GM20000 (cell line): ENCODE results near the gene SLC22A15.
"Not testable (repeated sequence)": the region's sequence is repeated elsewhere in the genome, so short reads cannot be mapped to it uniquely, and the experiment has no call there.

Experiments used
- DNase-seq: peaks from one replicate; pipeline ENCODE4 v3.0.0; 2012; ENCODE audit warnings: low spot score
- TF ChIP-seq, protein P1 (sequence below): IDR thresholded peaks from 2 replicates; pipeline ENCODE4 v1.5.1; 2012; ENCODE audit warnings: mild to moderate bottlenecking, control low read depth; ENCODE audit errors: extremely low read depth, missing control alignments

Gene SLC22A15

DNA sequence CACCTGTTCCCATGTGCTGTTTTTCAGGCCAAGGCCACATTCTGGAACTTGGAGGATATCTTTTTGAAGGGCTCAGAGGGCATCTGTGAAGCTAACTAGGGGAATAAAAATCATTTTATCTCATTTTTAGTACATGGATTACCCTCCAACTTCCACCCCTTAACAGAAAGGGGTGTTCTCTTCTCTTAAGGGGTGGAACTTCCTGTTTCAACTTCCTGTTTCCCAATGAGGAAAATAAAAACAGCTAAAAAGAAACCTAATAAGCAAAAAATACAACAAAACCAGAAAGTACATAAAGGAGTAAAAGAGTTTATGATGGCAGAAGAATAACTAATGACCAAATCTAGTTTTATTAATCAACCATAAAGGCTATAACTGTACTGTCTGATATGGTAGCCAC, 24.8 kb upstream of the SLC22A15 start:
- TF ChIP-seq, protein P1, sequence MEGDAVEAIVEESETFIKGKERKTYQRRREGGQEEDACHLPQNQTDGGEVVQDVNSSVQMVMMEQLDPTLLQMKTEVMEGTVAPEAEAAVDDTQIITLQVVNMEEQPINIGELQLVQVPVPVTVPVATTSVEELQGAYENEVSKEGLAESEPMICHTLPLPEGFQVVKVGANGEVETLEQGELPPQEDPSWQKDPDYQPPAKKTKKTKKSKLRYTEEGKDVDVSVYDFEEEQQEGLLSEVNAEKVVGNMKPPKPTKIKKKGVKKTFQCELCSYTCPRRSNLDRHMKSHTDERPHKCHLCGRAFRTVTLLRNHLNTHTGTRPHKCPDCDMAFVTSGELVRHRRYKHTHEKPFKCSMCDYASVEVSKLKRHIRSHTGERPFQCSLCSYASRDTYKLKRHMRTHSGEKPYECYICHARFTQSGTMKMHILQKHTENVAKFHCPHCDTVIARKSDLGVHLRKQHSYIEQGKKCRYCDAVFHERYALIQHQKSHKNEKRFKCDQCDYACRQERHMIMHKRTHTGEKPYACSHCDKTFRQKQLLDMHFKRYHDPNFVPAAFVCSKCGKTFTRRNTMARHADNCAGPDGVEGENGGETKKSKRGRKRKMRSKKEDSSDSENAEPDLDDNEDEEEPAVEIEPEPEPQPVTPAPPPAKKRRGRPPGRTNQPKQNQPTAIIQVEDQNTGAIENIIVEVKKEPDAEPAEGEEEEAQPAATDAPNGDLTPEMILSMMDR, result no peak
- no peak for DNase-seq

DNA sequence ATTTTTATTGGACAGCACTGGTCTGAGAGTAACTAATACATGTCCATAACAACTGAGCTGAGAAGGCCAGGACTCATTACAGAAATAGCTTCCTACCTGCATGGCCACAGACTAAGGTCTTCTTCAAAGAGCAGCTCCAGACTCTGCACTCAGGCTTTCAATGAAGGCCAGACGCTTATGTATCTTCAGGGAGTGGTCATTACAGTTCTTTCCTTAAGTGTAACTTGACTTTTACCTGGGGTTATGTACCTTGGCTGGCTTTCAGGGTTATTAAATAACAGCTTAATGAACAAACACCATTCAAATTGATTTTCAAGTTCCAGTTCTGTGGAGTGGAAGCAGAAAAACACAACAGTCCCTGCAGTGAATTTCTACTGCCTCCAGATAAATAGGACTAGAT, 23.8 kb upstream of the SLC22A15 start:
- DNase-seq, result no peak
- TF ChIP-seq, protein P1, result no peak

DNA sequence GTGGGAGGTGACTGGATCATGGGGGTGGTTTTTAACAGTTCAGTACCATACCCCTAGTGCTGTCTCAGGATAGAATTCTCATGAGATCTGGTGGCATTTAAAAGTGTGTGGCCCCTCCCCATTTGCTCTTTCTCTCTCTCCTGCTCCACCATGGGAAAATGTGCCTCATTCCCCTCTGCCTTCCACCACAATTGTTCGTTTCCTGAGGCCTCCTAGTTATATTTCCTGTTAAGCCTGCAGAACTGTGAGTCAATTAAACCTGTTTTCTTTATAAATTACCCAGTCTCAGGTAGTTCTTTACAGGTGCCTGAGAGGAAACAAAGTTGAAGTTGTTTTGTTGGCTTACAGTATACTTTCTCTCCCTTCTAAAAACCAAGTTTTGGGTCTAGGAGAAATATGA, 23.1 kb upstream of the SLC22A15 start:
- TF ChIP-seq, protein P1, result no peak

DNA sequence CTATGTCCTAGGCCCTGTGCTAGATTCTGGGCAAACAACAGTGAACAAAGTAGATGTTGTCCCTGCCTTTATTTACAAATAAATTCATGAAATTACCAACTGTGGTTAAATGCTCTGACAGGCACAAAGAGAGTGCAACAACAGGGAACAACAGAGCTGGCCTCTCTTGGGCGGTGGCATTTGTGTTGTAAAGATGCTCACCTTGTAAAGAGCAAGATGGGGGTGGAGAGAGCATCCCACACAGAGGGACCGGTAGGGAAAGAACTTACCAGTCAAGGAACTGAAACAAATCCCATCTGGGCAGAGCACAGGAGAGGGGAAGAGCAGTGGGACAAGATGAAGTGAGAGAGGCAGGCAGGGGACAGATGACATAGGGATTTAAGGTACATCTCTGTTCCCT, 21.6 kb upstream of the SLC22A15 start:
- TF ChIP-seq, protein P1, result no peak

More for the DNA sequence above, 23.1 kb upstream of the SLC22A15 start:
- no peak for DNase-seq

DNA sequence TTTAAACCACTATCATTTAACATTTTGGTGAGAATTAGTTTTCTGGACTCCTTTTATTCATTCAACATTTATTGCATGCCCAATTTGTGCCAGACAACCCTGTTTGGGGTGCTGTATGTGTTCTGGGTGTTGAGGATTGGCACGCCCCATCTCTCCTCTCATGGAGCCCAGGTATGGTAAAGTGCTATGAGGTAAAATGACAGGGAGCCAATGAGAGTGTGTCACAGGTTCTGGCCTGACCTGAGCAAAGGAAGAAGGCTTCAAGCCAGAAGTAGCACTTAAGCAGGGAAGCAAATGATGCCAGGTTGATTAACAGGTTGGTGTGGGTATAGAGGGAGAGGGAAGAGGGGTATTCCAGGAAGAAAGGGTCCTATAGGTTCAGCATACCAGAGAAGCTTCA, 21.1 kb upstream of the SLC22A15 start:
- TF ChIP-seq, protein P1, result no peak
- no peak for DNase-seq

More for the DNA sequence above, 21.6 kb upstream of the SLC22A15 start:
- no peak for DNase-seq

DNA sequence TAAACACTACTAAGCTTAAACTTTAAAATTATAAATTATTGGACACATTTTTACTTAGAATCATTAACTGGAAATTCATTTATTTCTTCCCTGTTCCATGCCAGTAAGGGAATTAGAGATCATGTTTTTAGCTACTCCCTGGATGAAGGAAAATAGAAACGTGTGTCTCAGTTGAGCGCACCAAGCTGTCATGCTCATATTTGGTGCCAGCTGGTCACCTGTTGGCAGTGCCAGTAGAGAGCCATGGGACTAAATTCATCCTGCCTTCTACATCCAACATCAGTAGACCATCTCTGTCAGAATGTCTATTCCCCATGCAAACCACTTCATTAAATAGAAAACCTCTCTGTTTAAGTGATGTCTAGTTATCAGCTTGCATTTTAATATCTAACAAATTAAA, 17.4 kb upstream of the SLC22A15 start:
- TF ChIP-seq, protein P1, result no peak
- no peak for DNase-seq

DNA sequence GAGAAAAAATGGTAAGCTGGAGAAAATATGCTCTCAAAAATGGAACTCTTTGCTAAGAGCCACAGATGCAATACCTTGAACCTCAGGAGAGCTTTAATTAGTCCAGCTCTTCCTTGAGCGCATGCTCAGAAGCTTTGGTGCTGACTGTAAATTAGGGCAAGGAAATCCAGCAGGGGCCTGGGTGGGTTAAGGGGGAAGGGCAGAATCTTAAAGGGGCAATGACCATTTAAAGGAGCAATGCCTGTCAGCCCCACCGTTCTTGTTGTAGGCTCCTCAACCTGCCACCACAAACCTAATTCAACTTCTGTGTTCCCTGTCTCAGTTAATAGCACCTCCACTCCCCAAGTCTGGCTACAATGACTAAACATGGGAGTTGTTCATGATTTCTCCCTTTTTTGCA, 6.8 kb upstream of the SLC22A15 start:
- TF ChIP-seq, protein P1, result no peak
- no peak for DNase-seq

DNA sequence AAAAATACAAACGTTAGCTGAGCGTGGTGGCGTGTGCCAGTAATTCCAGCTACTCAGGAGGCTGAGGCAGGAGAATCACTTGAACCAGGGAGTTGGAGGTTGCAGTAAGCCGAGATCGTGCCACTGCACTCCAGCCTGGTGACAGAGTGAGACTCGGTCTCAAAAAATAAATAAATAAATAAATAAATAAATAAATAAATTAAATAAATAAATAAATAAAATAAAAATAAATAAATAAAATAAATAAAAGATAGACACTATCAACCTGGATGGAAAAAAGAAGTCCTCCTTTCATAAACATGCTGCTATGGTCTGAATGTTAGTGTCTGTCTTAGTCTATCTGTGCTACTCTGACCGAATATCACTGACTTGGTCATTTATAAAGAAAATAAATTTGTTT, 4.5 kb upstream of the SLC22A15 start:
- DNase-seq, result not testable (repeated sequence)
